ENCODE results near the gene RNF26.

Gene RNF26

DNA sequence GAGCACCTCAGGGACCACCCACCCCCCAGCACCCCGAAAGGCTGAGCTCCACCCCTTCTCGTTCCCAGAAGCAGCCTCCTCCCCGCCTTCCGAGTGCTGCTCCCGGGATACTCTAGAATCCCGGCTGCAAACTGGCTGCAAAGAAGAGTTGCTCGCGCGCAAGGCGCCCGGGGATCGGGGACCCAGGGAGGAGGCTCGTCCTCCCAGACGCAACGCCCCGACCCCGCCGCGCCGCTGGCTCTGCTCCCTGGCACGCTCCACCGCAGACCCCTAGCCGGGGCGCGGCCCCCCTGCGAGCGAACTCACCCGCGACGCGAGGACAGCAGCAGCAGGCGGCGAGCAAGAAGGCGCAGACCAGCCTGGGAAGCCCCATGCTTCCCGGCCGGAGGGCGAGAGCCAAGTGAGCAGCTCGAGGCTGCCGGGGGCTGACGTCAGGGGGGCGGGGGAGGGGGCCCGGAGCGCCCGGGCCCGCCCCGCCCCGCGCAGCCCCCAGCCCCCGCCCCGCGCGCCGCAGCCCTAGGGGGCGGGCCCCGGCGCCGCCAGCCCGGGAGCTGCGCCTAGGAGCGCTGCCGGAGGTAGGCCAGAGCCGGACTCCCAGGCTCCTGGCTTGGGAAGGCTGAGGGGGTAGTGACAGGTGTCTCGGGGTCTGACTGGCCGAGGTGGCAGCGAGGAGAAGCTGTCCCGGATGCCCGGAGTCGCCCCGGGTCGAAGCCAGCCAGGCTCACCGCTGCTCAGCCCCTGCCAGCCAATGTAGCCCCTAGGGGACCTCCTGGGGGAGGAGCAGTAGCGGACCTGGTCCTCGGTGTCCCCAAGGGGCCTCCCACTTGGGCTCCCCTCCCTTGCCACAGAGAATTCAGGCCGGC, 17.4 kb upstream of the RNF26 start, which contains the start of gene MCAM:
Gene MCAM (minus strand): TSS at position 402 of the 863 bp plus-strand sequence. CDS start 29 bp downstream, at position 373.
- Histone ChIP-seq H3K9ac (ENCODE audit: low read length) (peak within 1 kb of the TSS; percentile 7; the same call in 1 of the 2 replicates), H3K27me3 (ENCODE audit: insufficient read depth, low read length) (no peaks in the 10 kb centered on the region), H3K9me3 (ENCODE audit: low read length) (no peaks in the 10 kb centered on the region), H3K9me2 (ENCODE audit: low read depth, low read length) (no peaks in the 10 kb centered on the region), H2AFZ (ENCODE audit: low read length) (no peak within 1 kb of the TSS), H3K4me3 (ENCODE audit: low read depth, low read length, poor library complexity, severe bottlenecking) (peak within 1 kb of the TSS; percentile 55), H3K27ac (ENCODE audit: low read depth, low read length, poor library complexity, severe bottlenecking) (no peak within 1 kb of the TSS), H4K20me1 (ENCODE audit: insufficient read depth, low read length) (no peaks in the 10 kb centered on the region), H3K36me3 (ENCODE audit: insufficient read depth, low read length) (no peaks in the 10 kb centered on the region), H3F3A (ENCODE audit: insufficient read depth, low read length) (no peaks in the 10 kb centered on the region), H3K4me2 (ENCODE audit: low read length) (peak within 1 kb of the TSS; percentile 88), H3K4me1 (ENCODE audit: insufficient read depth, low read length, severe bottlenecking) (peaks cover 64% of the 10 kb centered on the region), H3K79me2 (ENCODE audit: insufficient read depth, low read length) (no peaks in the 10 kb centered on the region)
- TF ChIP-seq EZH2 (IDR thresholded peaks at IDR 0.05; ENCODE audit: borderline replicate concordance, low read length) (no peak), CTCF (IDR thresholded peaks at IDR 0.05; ENCODE audit: low read length) (no peak)

DNA sequence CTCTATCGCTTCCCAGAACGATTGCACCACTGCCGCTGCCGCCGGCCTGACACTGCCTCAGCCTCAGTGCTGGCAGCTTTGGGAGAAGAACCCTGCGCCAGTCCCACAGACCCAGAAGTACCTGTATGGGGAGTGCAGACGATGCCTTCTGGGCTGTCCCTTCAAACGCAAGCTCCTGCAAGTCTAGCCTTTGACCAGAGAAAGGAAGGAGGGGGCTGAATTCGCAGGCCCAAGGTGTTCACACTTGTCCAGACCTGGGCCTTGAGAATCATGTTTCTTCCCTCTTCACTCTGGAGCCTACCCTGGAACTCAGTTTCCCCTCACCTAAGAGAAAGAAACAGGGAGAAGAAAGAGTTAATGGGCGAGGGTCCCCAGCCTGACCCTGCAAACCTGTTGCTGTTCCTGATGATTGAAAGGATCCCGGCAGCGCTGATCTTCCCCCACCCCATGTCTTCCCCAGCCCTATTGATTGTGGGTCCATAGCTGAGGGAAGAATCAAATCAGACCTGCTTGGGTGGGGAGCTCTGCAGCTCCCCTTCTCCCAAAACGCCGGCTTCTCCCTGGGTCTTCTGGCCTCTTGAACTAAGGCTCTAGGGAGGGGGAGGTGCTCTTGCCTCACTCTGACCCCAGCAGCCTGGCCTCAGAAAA, 16.6 kb upstream of the RNF26 start:
- no peaks in the 10 kb centered on the region for H3K9me3 ChIP-seq (ENCODE audit: low read length)
- no peaks in the 10 kb centered on the region for H3K36me3 ChIP-seq (ENCODE audit: insufficient read depth, low read length)
- peak overlapping the region; percentile 88; the same call in 1 of the 2 replicates for H3K4me2 ChIP-seq (ENCODE audit: low read length)

More for the DNA sequence above, 16.6 kb upstream of the RNF26 start:
- Histone ChIP-seq H3K27me3 (ENCODE audit: insufficient read depth, low read length) (no peaks in the 10 kb centered on the region), H3K79me2 (ENCODE audit: insufficient read depth, low read length) (no peaks in the 10 kb centered on the region), H3K27ac (ENCODE audit: low read depth, low read length, poor library complexity, severe bottlenecking) (no peak overlapping the region), H3K9me2 (ENCODE audit: low read depth, low read length) (no peaks in the 10 kb centered on the region), H2AFZ (ENCODE audit: low read length) (no peak overlapping the region), H3K9ac (ENCODE audit: low read length) (no peak overlapping the region), H3F3A (ENCODE audit: insufficient read depth, low read length) (no peaks in the 10 kb centered on the region), H4K20me1 (ENCODE audit: insufficient read depth, low read length) (no peaks in the 10 kb centered on the region), H3K4me1 (ENCODE audit: insufficient read depth, low read length, severe bottlenecking) (peaks cover 72% of the 10 kb centered on the region), H3K4me3 (ENCODE audit: low read depth, low read length, poor library complexity, severe bottlenecking) (peak overlapping the region; percentile 19)
- no peak for TF ChIP-seq CTCF (IDR thresholded peaks at IDR 0.05; ENCODE audit: low read length)
- no peak for TF ChIP-seq EZH2 (IDR thresholded peaks at IDR 0.05; ENCODE audit: borderline replicate concordance, low read length)

Data from OCI-LY1 (cell line).